Ovary (tissue), 9 donors: ENCODE measurements around the gene RFC2. TPM values are rescaled to one million over a fixed set of nuclear protein-coding genes. Genes with fewer than 3 reads are reported as not detected.

Experiments used
- DNase-seq, 5 donors: peaks; one replicate each; pipeline ENCODE4 v3.0.0-alpha.2; 2019 to 2020
- H3K27ac ChIP-seq, 2 donors: fragments of 200-600 bp; one replicate each; pipeline versions ENCODE4 v1.5.1 to v1.8.0; 2019 to 2022
- H3K27me3 ChIP-seq: fragments of 200-600 bp; one replicate; pipeline ENCODE4 v1.8.0; 2022
- H3K36me3 ChIP-seq: fragments of 200-600 bp; sonication (generic); one replicate; pipeline ENCODE4 v1.5.1; 2019
- H3K4me1 ChIP-seq: one replicate; pipeline ENCODE4 v1.8.1; 2013; ENCODE audit warnings: mild to moderate bottlenecking, moderate library complexity; ENCODE audit not compliant: insufficient read depth
- H3K4me3 ChIP-seq: fragments of 200-600 bp; sonication (generic); one replicate; pipeline ENCODE4 v1.5.1; 2017
- H3K9me3 ChIP-seq, 2 donors: fragments of 200-600 bp in 1 of 2; sonication (generic) in 1 of 2; one replicate each; pipeline versions ENCODE4 v1.5.1 to v1.8.1; 2013 to 2019; ENCODE audit warnings: mild to moderate bottlenecking in 1 of 2, moderate library complexity in 1 of 2
- EP300 ChIP-seq: sonication (generic); formaldehyde crosslinking; IDR thresholded peaks from one replicate; pipeline ENCODE4 v1.6.1; 2017; ENCODE audit warnings: antibody characterized with exemption
- POLR2A ChIP-seq: fragments of 450-650 bp; IDR thresholded peaks from one replicate; pipeline ENCODE4 v1.6.1; 2017; ENCODE audit warnings: antibody characterized with exemption, mild to moderate bottlenecking, moderate library complexity
- WGBS, 3 donors: extraction: QIAGEN DNeasy Blood & Tissue Kit in 1 of 3; methylation state at CpG; one replicate each; pipeline versions ENCODE4 v1.1.5 to v1.1.7; 2013 to 2017; 5-methylcytosine and 5-hydroxymethylcytosine counted together
- intact Hi-C, 4 donors: fragments of 100-400 bp; cut with DNase I; formaldehyde crosslinking; loops; one replicate each; pipeline versions ENCODE4 v1.11.0 to v1.15.1; 2022 to 2023
- polyA plus RNA-seq, 2 donors: library from polyadenylated mRNA; stranded (reverse); fragments of 200-250 nt in 1 of 2; fragments of 350-450 nt in 1 of 2; fragmentation: Illumina TruSeq in 1 of 2; extraction: RNeasy Lipid Tissue Mini Kit (QIAGEN cat#74804) in 1 of 2; gene quantifications; one replicate each; pipeline ENCODE4 v1.2.3, GENCODE V29; 2013 to 2014
- total RNA-seq, 7 donors: library from RNA; depleted of rRNA in 2 of 7; stranded (reverse); fragments of >200 nt in 2 of 7; fragmentation: NEBNext Ultra II Directional in 3 of 7; extraction: Animal tissue kit (Norgen Biotek cat#: 25700) in 3 of 7; gene quantifications; one replicate each; pipeline versions ENCODE4 v1.1.0 to v1.2.4, GENCODE V29; 2016 to 2023
- TF ChIP-seq, protein P1 (sequence below), 3 donors: fragments of 450-650 bp in 2 of 3; fragments of 200-600 bp in 1 of 3; IDR thresholded peaks; one replicate each; pipeline versions ENCODE4 v1.5.1 to v1.8.0; 2016 to 2022; ENCODE audit warnings: antibody characterized with exemption in 3 of 3, mild to moderate bottlenecking in 1 of 3
- donor health status: DM: no; HTN: no; CAD: no; lungs with moderate emphysema.
- donor health status: DM: no; HTN: no; CAD: no.
- donor health status: Bipolar disorder and iron deficiency.
- donor health status: DM: yes; HTN: yes; CAD: no.
- donor health status: DM: no; HTN: no; CAD: no.
- donor health status: DM: yes; HTN: yes; CAD: no.

RFC2 gene
- total and polyA plus RNA-seq, 9 donors, result 6.4 to 23.7 (median 16.6) TPM

DNA sequence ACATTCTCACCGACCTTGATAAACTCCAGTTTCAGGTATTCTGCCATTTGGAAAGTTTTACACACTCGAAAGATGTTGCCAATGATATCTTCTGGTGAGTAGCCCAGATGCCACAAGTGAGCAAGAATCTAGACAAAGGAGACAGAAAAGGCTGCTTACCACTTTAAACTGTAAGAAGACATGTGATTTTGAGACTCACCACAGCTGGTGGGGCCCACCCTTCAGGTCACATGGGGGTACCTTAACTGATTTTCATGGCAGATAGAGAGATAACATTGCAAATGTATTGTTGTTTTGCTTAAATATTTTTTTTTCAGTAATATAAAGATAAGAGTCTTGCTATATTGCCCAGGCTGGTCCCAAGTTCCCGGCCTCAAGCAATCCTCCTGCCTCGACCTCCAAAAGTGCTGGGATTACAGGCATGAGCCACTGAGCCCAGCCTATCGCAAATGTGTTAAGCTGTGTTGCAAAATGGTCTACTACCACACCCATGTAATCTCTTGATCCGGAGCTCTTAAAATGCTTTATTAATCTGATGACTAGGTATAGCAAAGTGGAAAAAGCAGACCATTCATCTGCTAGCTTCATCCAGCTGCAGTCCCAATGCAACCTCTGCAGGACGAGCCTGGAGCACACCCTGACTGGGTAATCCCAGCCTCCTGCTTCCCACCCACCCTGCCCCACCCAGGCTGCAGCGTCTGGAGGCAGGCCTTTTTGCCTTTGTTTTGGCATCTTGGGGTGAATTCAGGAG lies 18.5 kb downstream of the RFC2 start:
- Histone ChIP-seq H3K4me3 (no peak overlapping the region), H3K4me1 (no peaks in the 10 kb centered on the region), H3K36me3 (no peaks in the 10 kb centered on the region), H3K27me3 (no peaks in the 10 kb centered on the region), H3K27ac (no peak overlapping the region), H3K9me3 (no peaks in the 10 kb centered on the region)
- no peak for DNase-seq
- intact Hi-C loops, result no loop called here
- WGBS, 3 donors, result 74 to 84% (median 78%) methylated on average over 8 of the region's 8 CpGs
- TF ChIP-seq EP300 (no peak), POLR2A (no peak)
- TF ChIP-seq, protein P1, sequence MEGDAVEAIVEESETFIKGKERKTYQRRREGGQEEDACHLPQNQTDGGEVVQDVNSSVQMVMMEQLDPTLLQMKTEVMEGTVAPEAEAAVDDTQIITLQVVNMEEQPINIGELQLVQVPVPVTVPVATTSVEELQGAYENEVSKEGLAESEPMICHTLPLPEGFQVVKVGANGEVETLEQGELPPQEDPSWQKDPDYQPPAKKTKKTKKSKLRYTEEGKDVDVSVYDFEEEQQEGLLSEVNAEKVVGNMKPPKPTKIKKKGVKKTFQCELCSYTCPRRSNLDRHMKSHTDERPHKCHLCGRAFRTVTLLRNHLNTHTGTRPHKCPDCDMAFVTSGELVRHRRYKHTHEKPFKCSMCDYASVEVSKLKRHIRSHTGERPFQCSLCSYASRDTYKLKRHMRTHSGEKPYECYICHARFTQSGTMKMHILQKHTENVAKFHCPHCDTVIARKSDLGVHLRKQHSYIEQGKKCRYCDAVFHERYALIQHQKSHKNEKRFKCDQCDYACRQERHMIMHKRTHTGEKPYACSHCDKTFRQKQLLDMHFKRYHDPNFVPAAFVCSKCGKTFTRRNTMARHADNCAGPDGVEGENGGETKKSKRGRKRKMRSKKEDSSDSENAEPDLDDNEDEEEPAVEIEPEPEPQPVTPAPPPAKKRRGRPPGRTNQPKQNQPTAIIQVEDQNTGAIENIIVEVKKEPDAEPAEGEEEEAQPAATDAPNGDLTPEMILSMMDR (IDR thresholded peaks at IDR 0.05), result no peak

DNA sequence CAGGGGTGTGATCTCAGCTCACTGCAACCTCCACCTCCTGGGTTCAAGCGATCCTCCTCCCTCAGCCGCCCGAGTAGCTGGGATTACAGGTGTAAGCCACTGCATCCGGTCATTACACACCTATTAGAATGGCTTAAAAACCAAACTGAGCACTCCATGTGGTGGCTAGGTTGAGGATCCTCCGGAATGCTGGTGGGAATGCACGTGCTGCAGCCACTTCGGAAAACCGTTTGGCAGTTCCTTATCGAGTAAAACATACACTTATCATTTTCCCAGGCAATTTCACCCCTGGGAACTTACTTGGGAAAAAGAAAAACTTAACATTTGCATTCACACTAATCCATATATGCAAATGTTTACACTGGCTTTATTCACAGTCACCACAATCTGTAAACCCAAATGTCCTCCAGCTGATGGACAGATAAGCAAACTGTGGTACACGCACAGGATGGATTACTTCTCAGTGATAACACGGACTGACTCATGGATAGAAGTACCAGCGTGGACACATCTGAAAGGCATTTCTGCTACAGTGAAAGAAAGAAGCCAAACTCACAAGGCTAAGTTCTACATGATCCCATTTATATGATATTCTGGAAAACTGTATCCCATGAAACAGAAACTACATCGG lies 20.4 kb downstream of the RFC2 start:
- H3K4me1 ChIP-seq, result no peaks in the 10 kb centered on the region
- no peaks in the 10 kb centered on the region for H3K27me3 ChIP-seq
- no peak overlapping the region for H3K27ac ChIP-seq

DNA sequence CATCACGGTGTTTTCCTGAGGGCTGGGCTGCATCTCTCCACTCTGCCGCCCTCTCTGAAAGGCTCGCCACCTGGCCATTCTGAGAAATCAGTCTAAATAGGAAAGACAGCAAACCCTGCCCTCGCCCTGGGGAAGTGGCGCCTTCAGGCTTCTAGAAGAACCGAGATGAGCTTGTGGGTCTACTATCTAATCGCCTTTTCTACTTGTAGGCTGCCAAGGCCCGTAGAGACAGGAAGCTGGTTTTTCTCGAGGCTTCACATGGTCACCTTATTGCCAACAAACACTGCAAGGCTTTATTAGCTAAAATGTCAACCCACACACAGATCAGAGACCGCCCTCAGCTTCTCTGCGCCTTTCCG lies 23.0 kb downstream of the RFC2 start:
- H3K27me3 ChIP-seq, result no peaks in the 10 kb centered on the region
- no peak overlapping the region for H3K4me3 ChIP-seq
- no peaks in the 10 kb centered on the region for H3K36me3 ChIP-seq
- intact Hi-C loops, result no loop called here
- DNase-seq, result no peak
- no peaks in the 10 kb centered on the region for H3K9me3 ChIP-seq
- 90 to 95% (median 91%) methylated on average over 12 of the region's 12 CpGs for WGBS, 3 donors
- no peak overlapping the region for H3K27ac ChIP-seq
- no peaks in the 10 kb centered on the region for H3K4me1 ChIP-seq
- TF ChIP-seq POLR2A, result no peak
- TF ChIP-seq, protein P1 (IDR thresholded peaks at IDR 0.05), result no peak
- no peak for TF ChIP-seq EP300

More for the DNA sequence above, 20.4 kb downstream of the RFC2 start:
- no peak overlapping the region for H3K4me3 ChIP-seq
- no peak for DNase-seq
- WGBS, 3 donors, result 78 to 85% (median 82%) methylated on average over 13 of the region's 13 CpGs
- intact Hi-C loops, result no loop called here
- H3K9me3 ChIP-seq, result no peaks in the 10 kb centered on the region
- no peak for TF ChIP-seq EP300
- no peak for TF ChIP-seq POLR2A
- TF ChIP-seq, protein P1 (IDR thresholded peaks at IDR 0.05), result no peak
- H3K36me3 ChIP-seq, result no peaks in the 10 kb centered on the region

DNA sequence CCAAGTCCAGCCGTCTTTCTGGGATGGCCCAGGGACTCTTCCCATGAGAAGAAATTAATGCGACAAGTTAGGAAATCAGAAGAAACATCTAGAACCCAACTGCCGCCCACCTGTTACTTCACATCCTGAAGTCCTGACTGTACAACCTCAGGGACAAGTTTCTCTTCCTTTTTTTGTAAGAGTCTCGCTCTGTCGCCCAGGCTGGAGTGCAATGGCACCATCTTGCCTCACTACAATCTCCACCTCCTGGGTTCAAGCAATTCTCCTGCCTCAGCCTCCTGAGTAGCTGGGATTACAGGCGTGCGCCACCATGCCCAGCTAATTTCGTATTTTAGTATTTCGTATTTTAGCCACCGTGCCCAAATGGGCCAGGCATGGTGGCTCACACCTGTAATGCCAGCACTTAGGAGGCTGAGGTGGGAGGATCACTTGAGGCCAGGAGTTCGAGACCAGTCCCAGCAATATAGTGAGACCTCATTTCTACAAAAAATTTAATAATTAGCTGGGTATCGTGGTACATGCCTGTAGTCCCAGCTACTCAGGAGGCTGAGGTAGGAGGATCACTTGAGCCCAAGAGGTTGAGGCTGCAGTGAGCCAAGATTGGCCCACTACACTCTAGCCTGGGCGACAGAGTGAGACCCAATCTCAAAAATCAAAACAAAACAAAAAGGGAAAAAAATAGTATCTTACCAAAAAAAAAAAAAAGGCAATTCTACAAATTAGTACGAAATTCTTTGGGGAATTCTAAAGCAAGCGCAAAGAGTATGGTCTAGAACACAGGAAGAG lies 23.6 kb downstream of the RFC2 start:
- no peak for DNase-seq
- H3K4me1 ChIP-seq, result no peaks in the 10 kb centered on the region
- no peak overlapping the region for H3K4me3 ChIP-seq
- WGBS, 3 donors, result 93 to 95% (median 95%) methylated on average over 15 of the region's 15 CpGs
- H3K27ac ChIP-seq, result no peak overlapping the region
- H3K27me3 ChIP-seq, result no peaks in the 10 kb centered on the region
- intact Hi-C loops, result no loop called here
- no peaks in the 10 kb centered on the region for H3K36me3 ChIP-seq
- TF ChIP-seq POLR2A, result no peak
- TF ChIP-seq, protein P1 (IDR thresholded peaks at IDR 0.05), result no peak
- no peak for TF ChIP-seq EP300
- no peaks in the 10 kb centered on the region for H3K9me3 ChIP-seq
